Stimulated activated CD8-positive, alpha-beta memory T cell treated with anti-CD3 and anti-CD28 coated beads, Interleukin-7, amount 100 ng/mL, for 24 hours (primary cell): Measurements from ENCODE around the gene WIZ.
"Not testable (repeated sequence)": the region's sequence is repeated elsewhere in the genome, so short reads cannot be mapped to it uniquely, and the experiment has no call there.

Experiments used
- DNase-seq: peaks from one replicate; pipeline ENCODE4 v3.0.0-alpha.2; 2020; ENCODE audit warnings: low read depth

Gene WIZ

GRCh38 chr19:15404097-15404779, 45.5 kb downstream of the WIZ start:
- DNase-seq = no peak

GRCh38 chr19:15403151-15403531, 46.6 kb downstream of the WIZ start:
- DNase-seq = no peak

GRCh38 chr19:15402411-15403150, 47.2 kb downstream of the WIZ start:
- DNase-seq = no peak

GRCh38 chr19:15401397-15401710, 48.4 kb downstream of the WIZ start:
- no peak for DNase-seq

GRCh38 chr19:15400521-15401396, 49.0 kb downstream of the WIZ start:
- DNase-seq = no peak

GRCh38 chr19:15399635-15400034, 50.1 kb downstream of the WIZ start:
- DNase-seq = no peak

GRCh38 chr19:15399234-15399515, 50.6 kb downstream of the WIZ start:
- no peak for DNase-seq

GRCh38 chr19:15398501-15399233, 51.1 kb downstream of the WIZ start:
- DNase-seq = no peak

- DNase-seq = no peak
Measured at GRCh38 chr19:15397782-15398181, 52.0 kb downstream of the WIZ start.

GRCh38 chr19:15397236-15397635, 52.5 kb downstream of the WIZ start:
- DNase-seq = no peak

- no peak for DNase-seq
Measured at GRCh38 chr19:15396436-15396835, 53.3 kb downstream of the WIZ start.

- not testable (repeated sequence) for DNase-seq
Measured at GRCh38 chr19:15395251-15395650, 54.5 kb downstream of the WIZ start.

- DNase-seq = no peak
Measured at GRCh38 chr19:15394426-15394825, 55.3 kb downstream of the WIZ start.

GRCh38 chr19:15393963-15394362, 55.8 kb downstream of the WIZ start:
- DNase-seq = no peak

GRCh38 chr19:15390814-15391213, 58.9 kb downstream of the WIZ start:
- no peak for DNase-seq

- DNase-seq = no peak
Measured at GRCh38 chr19:15381864-15382263, 67.9 kb downstream of the WIZ start.

- DNase-seq = no peak
Measured at GRCh38 chr19:15381429-15381828, 68.3 kb downstream of the WIZ start.

- DNase-seq = no peak
Measured at GRCh38 chr19:15379999-15380647, 69.6 kb downstream of the WIZ start.

GRCh38 chr19:15379083-15379998, 70.4 kb downstream of the WIZ start, which contains the start of gene AKAP8:
Gene AKAP8, minus strand, starts transcription at chr19:15379787. Its CDS starts 56 bp downstream, at chr19:15379731.
- DNase-seq = peak; percentile 93

GRCh38 chr19:15378534-15379082, 71.1 kb downstream of the WIZ start:
- peak; percentile 9 for DNase-seq
